Ovary (tissue), 3 donors: Measurements from ENCODE around the gene SPATA13.

Source experiments
- EP300 ChIP-seq: sonication (generic); formaldehyde crosslinking; IDR thresholded peaks from one replicate; pipeline ENCODE4 v1.6.1; 2017; ENCODE audit warnings: antibody characterized with exemption
- POLR2A ChIP-seq: fragments of 450-650 bp; IDR thresholded peaks from one replicate; pipeline ENCODE4 v1.6.1; 2017; ENCODE audit warnings: antibody characterized with exemption, mild to moderate bottlenecking, moderate library complexity
- TF ChIP-seq, protein P1 (sequence below), 3 donors: fragments of 450-650 bp in 2 of 3; fragments of 200-600 bp in 1 of 3; IDR thresholded peaks; one replicate each; pipeline versions ENCODE4 v1.5.1 to v1.8.0; 2016 to 2022; ENCODE audit warnings: antibody characterized with exemption in 3 of 3, mild to moderate bottlenecking in 1 of 3
- donor health status: DM: no; HTN: no; CAD: no.

DNA sequence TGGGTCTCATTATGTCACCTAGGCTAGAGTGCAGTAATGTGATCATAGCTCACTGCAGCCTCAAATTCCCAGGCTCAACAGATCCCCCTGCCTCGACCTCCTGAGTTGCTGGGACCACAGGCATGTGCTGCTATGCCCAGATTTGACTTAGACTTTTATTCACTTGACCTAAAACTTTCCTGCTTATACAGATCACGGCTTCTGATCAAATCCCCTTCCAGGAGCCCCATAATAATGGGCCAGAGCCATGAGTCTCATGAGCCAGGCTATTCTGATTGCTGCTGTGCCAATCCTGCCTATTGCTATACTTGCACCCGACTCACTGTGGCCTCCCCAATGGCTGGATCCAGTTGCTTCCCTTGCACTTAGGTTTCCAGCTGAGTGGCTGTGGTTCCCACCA lies 190.9 kb downstream of the SPATA13 start:
- TF ChIP-seq, protein P1, sequence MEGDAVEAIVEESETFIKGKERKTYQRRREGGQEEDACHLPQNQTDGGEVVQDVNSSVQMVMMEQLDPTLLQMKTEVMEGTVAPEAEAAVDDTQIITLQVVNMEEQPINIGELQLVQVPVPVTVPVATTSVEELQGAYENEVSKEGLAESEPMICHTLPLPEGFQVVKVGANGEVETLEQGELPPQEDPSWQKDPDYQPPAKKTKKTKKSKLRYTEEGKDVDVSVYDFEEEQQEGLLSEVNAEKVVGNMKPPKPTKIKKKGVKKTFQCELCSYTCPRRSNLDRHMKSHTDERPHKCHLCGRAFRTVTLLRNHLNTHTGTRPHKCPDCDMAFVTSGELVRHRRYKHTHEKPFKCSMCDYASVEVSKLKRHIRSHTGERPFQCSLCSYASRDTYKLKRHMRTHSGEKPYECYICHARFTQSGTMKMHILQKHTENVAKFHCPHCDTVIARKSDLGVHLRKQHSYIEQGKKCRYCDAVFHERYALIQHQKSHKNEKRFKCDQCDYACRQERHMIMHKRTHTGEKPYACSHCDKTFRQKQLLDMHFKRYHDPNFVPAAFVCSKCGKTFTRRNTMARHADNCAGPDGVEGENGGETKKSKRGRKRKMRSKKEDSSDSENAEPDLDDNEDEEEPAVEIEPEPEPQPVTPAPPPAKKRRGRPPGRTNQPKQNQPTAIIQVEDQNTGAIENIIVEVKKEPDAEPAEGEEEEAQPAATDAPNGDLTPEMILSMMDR (IDR thresholded peaks at IDR 0.05) = no peak
- no peak for TF ChIP-seq POLR2A
- TF ChIP-seq EP300 = no peak
